OCI-LY1 (cell line): Measurements from ENCODE around the gene MEIS1.

Experiments
- H2AFZ ChIP-seq: fragments of 200-600 bp; sonication (generic), shearing (Covaris generic); 2 replicates; pipeline ENCODE4 v1.6.0; 2014; ENCODE audit warnings: antibody characterized with exemption, mild to moderate bottlenecking, low read length
- H3F3A ChIP-seq: fragments of 200-600 bp; sonication (generic), shearing (Covaris generic); 2 replicates; pipeline ENCODE4 v1.6.0; 2014; ENCODE audit warnings: mild to moderate bottlenecking, antibody characterized with exemption, low read length, moderate library complexity; ENCODE audit not compliant: insufficient read depth
- H3K27ac ChIP-seq: fragments of 200-600 bp; sonication (generic); 2 replicates; pipeline ENCODE4 v1.5.1; 2014; ENCODE audit warnings: low read length, mixed run types, mild to moderate bottlenecking, low read depth; ENCODE audit not compliant: poor library complexity, severe bottlenecking
- H3K27me3 ChIP-seq: fragments of 200-600 bp; sonication (generic); 2 replicates; pipeline ENCODE4 v1.6.0; 2014; ENCODE audit warnings: antibody characterized with exemption, mild to moderate bottlenecking, low read length, moderate library complexity; ENCODE audit not compliant: insufficient read depth
- H3K36me3 ChIP-seq: fragments of 200-600 bp; sonication (generic); 2 replicates; pipeline ENCODE4 v1.6.1; 2014; ENCODE audit warnings: mild to moderate bottlenecking, antibody characterized with exemption, low read length, moderate library complexity, mixed read lengths; ENCODE audit not compliant: insufficient read depth
- H3K4me1 ChIP-seq: fragments of 200-600 bp; sonication (generic); 2 replicates; pipeline ENCODE4 v1.5.1; 2014; ENCODE audit warnings: mild to moderate bottlenecking, low read length, moderate library complexity; ENCODE audit not compliant: insufficient read depth, severe bottlenecking
- H3K4me2 ChIP-seq: fragments of 200-600 bp; sonication (generic), shearing (Covaris generic); 2 replicates; pipeline ENCODE4 v1.6.1; 2014; ENCODE audit warnings: low read length
- H3K4me3 ChIP-seq: fragments of 200-600 bp; sonication (generic); 2 replicates; pipeline ENCODE4 v1.5.1; 2014; ENCODE audit warnings: low read length, low read depth, mild to moderate bottlenecking, mixed read lengths; ENCODE audit not compliant: poor library complexity, severe bottlenecking
- H3K79me2 ChIP-seq: fragments of 200-600 bp; shearing (Covaris generic); 2 replicates; pipeline ENCODE4 v1.6.1; 2016; ENCODE audit warnings: mixed run types, low read length, mixed read lengths; ENCODE audit not compliant: insufficient read depth
- H3K9ac ChIP-seq: fragments of 200-600 bp; sonication (generic), shearing (Covaris generic); 2 replicates; pipeline ENCODE4 v1.6.1; 2014; ENCODE audit warnings: mild to moderate bottlenecking, low read length, mixed read lengths
- H3K9me2 ChIP-seq: fragments of 200-600 bp; sonication (generic), shearing (Covaris generic); 2 replicates; pipeline ENCODE4 v1.6.1; 2014; ENCODE audit warnings: low read depth, mild to moderate bottlenecking, low read length, mixed read lengths
- H3K9me3 ChIP-seq: fragments of 200-600 bp; shearing (Covaris generic); 2 replicates; pipeline ENCODE4 v1.6.1; 2014; ENCODE audit warnings: low read length, mixed read lengths
- H4K20me1 ChIP-seq: fragments of 200-600 bp; sonication (generic), shearing (Covaris generic); 2 replicates; pipeline ENCODE4 v1.6.0; 2016; ENCODE audit warnings: mild to moderate bottlenecking, low read length; ENCODE audit not compliant: insufficient read depth
- CTCF ChIP-seq: fragments of 200-600 bp; sonication (generic), shearing (Covaris generic); IDR thresholded peaks from 2 replicates; pipeline ENCODE4 v1.5.1; 2017; ENCODE audit warnings: mild to moderate bottlenecking, antibody characterized with exemption, low read length, moderate library complexity, mixed read lengths
- EZH2 ChIP-seq: fragments of 200-600 bp; sonication (generic), shearing (Covaris generic); IDR thresholded peaks from 2 replicates; pipeline ENCODE4 v1.8.0; 2017; ENCODE audit warnings: borderline replicate concordance, mixed run types, mild to moderate bottlenecking, antibody characterized with exemption, low read length, moderate library complexity, mixed read lengths

MEIS1 gene

GRCh38 chr2:66438498-66438833 lies 3.5 kb downstream of the MEIS1 start:
- Histone ChIP-seq H3K79me2 (no peaks in the 10 kb centered on the region), H2AFZ (no peak overlapping the region), H3K4me2 (no peak overlapping the region), H3K27me3 (0 out of 2 replicates have a peak, but pooled peaks cover 6% of the 10 kb centered on the region), H3K4me1 (no peaks in the 10 kb centered on the region), H3K27ac (no peak overlapping the region), H4K20me1 (no peaks in the 10 kb centered on the region), H3K9me3 (no peaks in the 10 kb centered on the region), H3F3A (no peaks in the 10 kb centered on the region), H3K4me3 (no peak overlapping the region), H3K9me2 (no peaks in the 10 kb centered on the region), H3K36me3 (no peaks in the 10 kb centered on the region), H3K9ac (no peak overlapping the region)
- TF ChIP-seq EZH2 (no peak), CTCF (no peak)

GRCh38 chr2:66438891-66439811 lies 4.2 kb downstream of the MEIS1 start:
- H3K36me3 ChIP-seq: no peaks in the 10 kb centered on the region
- H3K4me2 ChIP-seq: no peak overlapping the region
- no peaks in the 10 kb centered on the region for H3K4me1 ChIP-seq
- H3K79me2 ChIP-seq: no peaks in the 10 kb centered on the region
- no peaks in the 10 kb centered on the region for H4K20me1 ChIP-seq
- H3K27ac ChIP-seq: no peak overlapping the region
- H3K9me2 ChIP-seq: no peaks in the 10 kb centered on the region
- 0 out of 2 replicates have a peak, but pooled peaks cover 6% of the 10 kb centered on the region for H3K27me3 ChIP-seq
- no peaks in the 10 kb centered on the region for H3F3A ChIP-seq
- H3K9ac ChIP-seq: no peak overlapping the region
- TF ChIP-seq EZH2 (no peak), CTCF (no peak)
- H2AFZ ChIP-seq: no peak overlapping the region
- no peaks in the 10 kb centered on the region for H3K9me3 ChIP-seq
- no peak overlapping the region for H3K4me3 ChIP-seq

GRCh38 chr2:66439812-66440542 lies 5.1 kb downstream of the MEIS1 start:
- no peak overlapping the region for H3K4me3 ChIP-seq
- no peaks in the 10 kb centered on the region for H3K36me3 ChIP-seq
- no peaks in the 10 kb centered on the region for H3K4me1 ChIP-seq
- H3K4me2 ChIP-seq: no peak overlapping the region
- 0 out of 2 replicates have a peak, but pooled peaks cover 6% of the 10 kb centered on the region for H3K27me3 ChIP-seq
- H3K9me2 ChIP-seq: no peaks in the 10 kb centered on the region
- H3K9ac ChIP-seq: no peak overlapping the region
- no peaks in the 10 kb centered on the region for H4K20me1 ChIP-seq
- TF ChIP-seq CTCF (no peak), EZH2 (no peak)
- H3F3A ChIP-seq: no peaks in the 10 kb centered on the region
- no peak overlapping the region for H2AFZ ChIP-seq
- H3K9me3 ChIP-seq: no peaks in the 10 kb centered on the region
- no peaks in the 10 kb centered on the region for H3K79me2 ChIP-seq
- H3K27ac ChIP-seq: no peak overlapping the region
